HEK293 (cell line): ENCODE measurements around the gene SRPX.

Experiments used
- CTCF ChIA-PET: fragments of 350-600 bp; formaldehyde crosslinking; extraction: SDS; loops from one replicate; lab custom pipeline; 2021; ENCODE audit warnings: antibody characterized with exemption; lab: Yijun Ruan, JAX
- POLR2A ChIA-PET: fragments of 300-600 bp; formaldehyde crosslinking; extraction: SDS; loops from one replicate; lab custom pipeline; 2020; ENCODE audit warnings: antibody characterized with exemption, inconsistent platforms; lab: Yijun Ruan, JAX
- H3K27ac ChIP-seq: fragments of 200-500 bp; sonication (Bioruptor generic); 2 replicates; pipeline ENCODE4 v1.5.1; 2014; ENCODE audit warnings: low read depth, low read length, control low read depth, inconsistent platforms; ENCODE audit errors: extremely low read depth
- H3K36me3 ChIP-seq, 2 experiments: fragments of 200-500 bp in 1 of 2; sonication (Bioruptor generic) in 1 of 2; 1 replicate in 1 of 2; 2 replicates in 1 of 2; pipeline ENCODE4 v1.5.1; 2014 to 2017; ENCODE audit warnings: inconsistent platforms in 2 of 2, low read length in 2 of 2; ENCODE audit not compliant: control insufficient read depth in 2 of 2, insufficient read depth in 1 of 2
- H3K4me1 ChIP-seq: fragments of 200-500 bp; sonication (Bioruptor generic); 2 replicates; pipeline ENCODE4 v1.5.1; 2014; ENCODE audit warnings: mild to moderate bottlenecking, low read length, inconsistent platforms; ENCODE audit not compliant: control insufficient read depth, insufficient read depth
- H3K4me3 ChIP-seq: 2 replicates; pipeline ENCODE4 v1.5.1; 2011; ENCODE audit warnings: low read depth, mild to moderate bottlenecking, control low read depth, low read length, moderate library complexity
- H3K9me3 ChIP-seq: fragments of 200-500 bp; sonication (Bioruptor generic); 2 replicates; pipeline ENCODE4 v1.5.1; 2014; ENCODE audit warnings: low read depth, low read length, inconsistent platforms; ENCODE audit not compliant: control insufficient read depth, insufficient read depth
- BCL11B ChIP-seq: fragments of 450-650 bp; formaldehyde crosslinking; IDR thresholded peaks from 2 replicates; pipeline ENCODE4 v1.5.1; 2016; ENCODE audit warnings: low read depth, missing biosample characterization, missing genetic modification characterization
- CTCF ChIP-seq: fragments of 450-650 bp; formaldehyde crosslinking; IDR thresholded peaks from 2 replicates; pipeline ENCODE4 v1.5.1; 2016; ENCODE audit warnings: missing biosample characterization, missing genetic modification characterization
- PRDM2 ChIP-seq: fragments of 450-650 bp; formaldehyde crosslinking; IDR thresholded peaks from 2 replicates; pipeline ENCODE4 v1.5.1; 2016; ENCODE audit warnings: missing biosample characterization, missing genetic modification characterization, borderline replicate concordance
- REPIN1 ChIP-seq: fragments of 450-650 bp; formaldehyde crosslinking; IDR thresholded peaks from 2 replicates; pipeline ENCODE4 v1.5.1; 2017; ENCODE audit warnings: missing biosample characterization, missing genetic modification characterization, low read depth
- SCRT2 ChIP-seq: fragments of 450-650 bp; formaldehyde crosslinking; IDR thresholded peaks from 2 replicates; pipeline ENCODE4 v1.5.1; 2016; ENCODE audit warnings: missing biosample characterization, missing genetic modification characterization
- SETDB1 ChIP-seq: IDR thresholded peaks from one replicate; pipeline ENCODE4 v1.6.1; 2017; ENCODE audit warnings: mild to moderate bottlenecking, low read length, moderate library complexity, mixed read lengths; ENCODE audit not compliant: insufficient read length
- SP7 ChIP-seq: fragments of 450-650 bp; formaldehyde crosslinking; IDR thresholded peaks from 2 replicates; pipeline ENCODE4 v1.5.1; 2016; ENCODE audit warnings: missing biosample characterization, missing genetic modification characterization
- TCF7L2 ChIP-seq: IDR thresholded peaks from 2 replicates; pipeline ENCODE4 v1.6.1; 2011; ENCODE audit warnings: low read depth, mild to moderate bottlenecking, inconsistent platforms, low read length, moderate library complexity, borderline replicate concordance
- YY1 ChIP-seq: fragments of 450-650 bp; formaldehyde crosslinking; IDR thresholded peaks from 2 replicates; pipeline ENCODE4 v1.5.1; 2018; ENCODE audit warnings: missing biosample characterization, missing genetic modification characterization
- ZBTB7A ChIP-seq: fragments of 450-650 bp; formaldehyde crosslinking; IDR thresholded peaks from 2 replicates; pipeline ENCODE4 v1.5.1; 2016; ENCODE audit warnings: low read depth, missing biosample characterization, missing genetic modification characterization
- ZFHX2 ChIP-seq: fragments of 450-650 bp; formaldehyde crosslinking; conservative IDR thresholded peaks from 2 replicates; pipeline ENCODE4 v1.5.1; 2016; ENCODE audit warnings: missing biosample characterization, missing genetic modification characterization
- ZNF114 ChIP-seq: fragments of 450-650 bp; formaldehyde crosslinking; IDR thresholded peaks from 2 replicates; pipeline ENCODE4 v1.5.0; 2017; ENCODE audit warnings: missing biosample characterization, missing genetic modification characterization
- ZNF140 ChIP-seq: fragments of 450-650 bp; formaldehyde crosslinking; IDR thresholded peaks from 2 replicates; pipeline ENCODE4 v1.5.1; 2016; ENCODE audit warnings: missing biosample characterization, missing genetic modification characterization
- ZNF155 ChIP-seq: fragments of 450-650 bp; formaldehyde crosslinking; IDR thresholded peaks from 2 replicates; pipeline ENCODE4 v1.5.1; 2016; ENCODE audit warnings: missing biosample characterization, missing genetic modification characterization
- ZNF248 ChIP-seq: fragments of 450-650 bp; formaldehyde crosslinking; IDR thresholded peaks from 2 replicates; pipeline ENCODE4 v1.5.1; 2017; ENCODE audit warnings: missing biosample characterization, missing genetic modification characterization
- ZNF423 ChIP-seq: fragments of 450-650 bp; formaldehyde crosslinking; IDR thresholded peaks from 2 replicates; pipeline ENCODE4 v1.5.1; 2016; ENCODE audit warnings: missing biosample characterization, missing genetic modification characterization
- ZNF488 ChIP-seq: fragments of 450-650 bp; formaldehyde crosslinking; IDR thresholded peaks from 2 replicates; pipeline ENCODE4 v1.5.1; 2016; ENCODE audit warnings: missing biosample characterization, missing genetic modification characterization
- ZNF514 ChIP-seq: fragments of 450-650 bp; formaldehyde crosslinking; IDR thresholded peaks from 2 replicates; pipeline ENCODE4 v1.5.1; 2016; ENCODE audit warnings: missing biosample characterization, missing genetic modification characterization
- ZNF518A ChIP-seq: fragments of 450-650 bp; formaldehyde crosslinking; conservative IDR thresholded peaks from 2 replicates; pipeline ENCODE4 v1.5.1; 2016; ENCODE audit warnings: low read depth, missing biosample characterization, missing genetic modification characterization
- ZNF529 ChIP-seq: fragments of 450-650 bp; formaldehyde crosslinking; IDR thresholded peaks from 2 replicates; pipeline ENCODE4 v1.5.1; 2017; ENCODE audit warnings: missing genetic modification characterization, missing biosample characterization; ENCODE audit not compliant: insufficient replicate concordance
- ZNF768 ChIP-seq: fragments of 450-650 bp; formaldehyde crosslinking; IDR thresholded peaks from 2 replicates; pipeline ENCODE4 v1.5.1; 2018; ENCODE audit warnings: missing biosample characterization, mild to moderate bottlenecking, missing genetic modification characterization
- ZSCAN16 ChIP-seq: fragments of 450-650 bp; formaldehyde crosslinking; IDR thresholded peaks from 2 replicates; pipeline ENCODE4 v1.5.1; 2016; ENCODE audit warnings: missing biosample characterization, missing genetic modification characterization
- ZXDB ChIP-seq: fragments of 450-650 bp; formaldehyde crosslinking; IDR thresholded peaks from 2 replicates; pipeline ENCODE4 v1.5.1; 2016; ENCODE audit warnings: missing biosample characterization, missing genetic modification characterization

SRPX gene

GRCh38 chrX:38220415-38221390, at the start of gene SRPX (continued):
- TF ChIP-seq PRDM2 (tag by site-specific recombination) (no peak), ZFHX2 (tag by site-specific recombination) (peak; percentile 68; the same call in 1 of the 2 replicates), ZNF423 (no peak)

- ChIA-PET CTCF (interaction anchor here (0.6 to 3.3 kb wide), 4 partner anchors 7 to 193 kb away, joined by 3 to 18 read pairs (median 3); partner anchors contain the start of gene RPGR), POLR2A (no interaction called here)
- H3K36me3 ChIP-seq: no peaks in the 10 kb centered on the region
- H3K27ac ChIP-seq: no peak overlapping the region
- TF ChIP-seq ZNF488 (tag by site-specific recombination) (no peak), REPIN1 (tag by site-specific recombination) (no peak), ZNF518A (tag by site-specific recombination) (no peak), ZNF248 (tag by site-specific recombination) (no peak), ZNF155 (tag by site-specific recombination) (no peak), ZXDB (tag by site-specific recombination) (no peak), CTCF (no peak), ZSCAN16 (tag by site-specific recombination) (no peak), ZNF514 (no peak), BCL11B (no peak), SETDB1 (no peak), ZNF114 (no peak), ZNF768 (tag by site-specific recombination) (no peak), ZBTB7A (tag by site-specific recombination) (no peak), SP7 (tag by site-specific recombination) (no peak), SCRT2 (tag by site-specific recombination) (no peak), ZNF529 (tag by site-specific recombination) (no peak), TCF7L2 (no peak), ZNF140 (tag by site-specific recombination) (no peak), YY1 (tag by site-specific recombination) (no peak)
- TF ChIP-seq, all 188 proteins: peak for 0
- Histone ChIP-seq H3K4me1 (no peaks in the 10 kb centered on the region), H3K4me3 (no peak overlapping the region), H3K9me3 (no peaks in the 10 kb centered on the region)
Measured at GRCh38 chrX:38268011-38268410, 47.3 kb upstream of the SRPX start.
